Aortic smooth muscle cell (primary cell): Measurements from ENCODE around the gene PHF11. TPM values are rescaled to one million over a fixed set of nuclear protein-coding genes. Genes with fewer than 3 reads are reported as not detected.

Experiments
- total RNA-seq: library from RNA; depleted of rRNA; stranded (reverse); fragments of >200 nt; gene quantifications from 2 replicates; pipeline ENCODE4 v1.2.3, GENCODE V29; 2014

PHF11 gene
- total RNA-seq: 23.9 and 27.7 TPM in 2 replicates

GRCh38 chr13:49495783-49496762 is at the start of gene PHF11:
Gene PHF11, plus strand, starts transcription at chr13:49495953. Its CDS starts 49 bp downstream, at chr13:49496002.

Other genes with a start within 250 kb of the PHF11 start
- 3.7 and 5.5 TPM in 2 replicates for gene CDADC1, start 248.0 kb upstream of the PHF11 start, total RNA-seq
- 13.9 and 16.4 TPM in 2 replicates for gene CAB39L, start 51.9 kb upstream of the PHF11 start, total RNA-seq
- 6.7 and 9.5 TPM in 2 replicates for gene SETDB2, start 51.7 kb upstream of the PHF11 start, total RNA-seq
- gene RCBTB1, start 89.6 kb downstream of the PHF11 start, total RNA-seq: 16.8 and 18.3 TPM in 2 replicates
- gene ARL11, start 132.6 kb downstream of the PHF11 start, total RNA-seq: not detected in 2 replicates
- 39.2 and 50.5 TPM in 2 replicates for gene EBPL, start 195.5 kb downstream of the PHF11 start, total RNA-seq